ENCODE data around the gene FBRSL1. TPM values are rescaled to one million over a fixed set of nuclear protein-coding genes. Genes with fewer than 3 reads are reported as not detected.
"Not testable (repeated sequence)": the region's sequence is repeated elsewhere in the genome, so short reads cannot be mapped to it uniquely, and the experiment has no call there.

Gene FBRSL1
- total and polyA plus RNA-seq, 10 donors = 14.3 to 161 (median 49.8) TPM

DNA sequence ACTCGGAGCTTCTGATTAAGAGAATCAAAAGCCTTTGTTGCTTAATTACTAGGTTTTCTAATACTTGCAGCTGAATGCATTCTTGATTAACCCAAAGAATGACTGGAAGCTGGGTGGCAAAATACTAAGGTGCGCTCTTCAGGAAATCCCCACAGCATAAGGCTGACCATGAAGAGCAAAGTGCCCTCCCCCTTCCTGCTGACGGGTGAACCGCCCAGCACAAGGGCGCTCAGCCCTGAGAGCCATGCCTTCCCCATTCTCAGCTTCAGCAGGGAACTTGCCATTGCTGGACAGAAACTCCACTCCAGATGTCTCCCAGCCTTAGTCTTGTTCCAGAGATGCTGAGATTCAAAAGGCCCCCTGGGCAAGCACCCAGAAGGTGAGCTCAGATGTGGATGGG is 27.2 kb upstream of the FBRSL1 start:
- TF ChIP-seq POLR2AphosphoS5 (IDR thresholded peaks at IDR 0.05) (peak in 1 of 3 donors; percentile 15), POLR2A (IDR thresholded peaks at IDR 0.05) (no peak)
- intact Hi-C loops (cut with DNase I; ENCODE audit: low total_unique reads) = no loop called here
- WGBS, 5 donors = 37 to 44% (median 42%) methylated on average over 5 of the region's 5 CpGs

DNA sequence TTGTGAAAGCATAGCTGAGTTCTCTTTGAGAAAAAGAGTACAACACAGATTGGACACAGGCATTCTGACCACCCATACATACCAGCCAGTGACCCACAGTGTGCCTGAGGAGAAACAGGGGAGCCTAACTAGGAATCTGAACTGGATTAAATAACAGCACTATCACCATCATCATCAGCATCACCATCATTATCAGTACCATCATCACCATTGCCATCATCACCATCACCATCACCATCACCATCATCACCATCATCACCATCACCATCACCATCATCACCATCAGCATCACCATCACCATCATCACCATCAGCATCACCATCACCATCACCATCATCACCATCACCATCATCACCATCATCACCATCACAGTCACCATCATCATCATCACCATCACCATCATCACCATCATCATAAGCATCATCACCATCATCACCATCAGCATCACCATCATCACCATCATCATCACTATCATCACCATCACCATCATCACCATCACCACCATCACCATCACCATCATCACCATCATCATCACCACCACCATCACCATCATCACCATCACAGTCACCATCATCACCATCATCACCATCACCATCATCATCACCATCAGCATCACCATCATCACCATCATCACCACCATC is 26.5 kb upstream of the FBRSL1 start:
- H3K4me1 ChIP-seq = peaks cover 0 to 53% (median 15%) of the 10 kb centered on the region in 6 donors
- H3K36me3 ChIP-seq; intact Hi-C loops (cut with DNase I; ENCODE audit: low total_unique reads); DNase-seq; H3K4me3 ChIP-seq; H3K9me3 ChIP-seq: not testable (repeated sequence)
- peak overlapping the region in 2 of 8 donors; percentile 31 to 61 for H3K27ac ChIP-seq
- peaks cover 0 to 36% (median 0%) of the 10 kb centered on the region in 7 donors for H3K27me3 ChIP-seq (replicated peaks in 1 of 7)

More for the DNA sequence above, 27.2 kb upstream of the FBRSL1 start:
- Histone ChIP-seq H3K9me3 (peaks cover 0 to 6% (median 0%) of the 10 kb centered on the region in 8 donors), H3K4me3 (no peak overlapping the region), H3K36me3 (no peaks in the 10 kb centered on the region), H3K27ac (peak overlapping the region in 2 of 8 donors; percentile 31 to 61), H3K27me3 (replicated peaks in 1 of 7) (peaks cover 0 to 32% (median 0%) of the 10 kb centered on the region in 7 donors), H3K4me1 (peaks cover 0 to 47% (median 9%) of the 10 kb centered on the region in 6 donors)
- DNase-seq = no peak

DNA sequence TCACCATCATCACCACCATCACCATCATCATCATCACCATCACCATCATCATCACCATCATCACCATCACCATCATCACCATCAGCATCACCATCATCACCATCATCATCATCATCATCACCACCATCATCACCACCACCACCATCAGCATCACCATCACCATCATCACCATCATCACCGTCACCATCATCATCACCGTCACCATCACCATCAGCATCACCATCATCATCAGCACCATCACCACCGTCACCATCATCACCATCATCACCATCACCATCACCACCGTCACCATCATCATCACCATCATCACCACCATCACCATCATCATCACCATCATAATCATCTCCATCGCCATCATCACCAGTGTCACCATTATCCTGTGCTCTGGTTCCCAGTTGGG is 25.6 kb upstream of the FBRSL1 start:
- DNase-seq; intact Hi-C loops (cut with DNase I; ENCODE audit: low total_unique reads); H3K9me3 ChIP-seq; H3K36me3 ChIP-seq; H3K27ac ChIP-seq; H3K4me3 ChIP-seq: not testable (repeated sequence)
- Histone ChIP-seq H3K27me3 (replicated peaks in 1 of 7) (peaks cover 0 to 36% (median 0%) of the 10 kb centered on the region in 7 donors), H3K4me1 (peaks cover 0 to 62% (median 21%) of the 10 kb centered on the region in 6 donors)
- 65 to 87% (median 84%) methylated on average over 5 of the region's 5 CpGs for WGBS, 5 donors

DNA sequence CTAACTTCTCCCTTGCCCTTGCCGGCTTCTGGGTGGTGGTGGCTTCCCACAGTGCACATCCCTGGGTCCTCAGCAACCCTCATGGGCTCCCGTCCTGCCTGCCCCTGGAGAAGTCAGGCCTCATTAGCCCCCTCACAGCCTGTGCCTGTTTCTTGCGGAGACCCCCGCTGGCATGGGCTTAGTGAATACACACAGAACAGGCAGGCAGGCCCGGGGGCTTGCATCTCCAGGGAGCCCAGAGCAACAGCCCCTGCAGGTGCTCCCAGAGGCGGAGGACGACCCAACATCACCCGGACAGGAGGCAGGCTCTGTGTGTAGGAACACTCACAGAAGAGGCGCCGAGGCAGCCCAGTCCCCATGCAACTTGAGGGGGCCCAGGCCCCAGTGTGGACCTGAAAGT is 25.1 kb upstream of the FBRSL1 start:
- 77 to 91% (median 87%) methylated on average over 10 of the region's 10 CpGs for WGBS, 5 donors
- no peak overlapping the region for H3K27ac ChIP-seq

DNA sequence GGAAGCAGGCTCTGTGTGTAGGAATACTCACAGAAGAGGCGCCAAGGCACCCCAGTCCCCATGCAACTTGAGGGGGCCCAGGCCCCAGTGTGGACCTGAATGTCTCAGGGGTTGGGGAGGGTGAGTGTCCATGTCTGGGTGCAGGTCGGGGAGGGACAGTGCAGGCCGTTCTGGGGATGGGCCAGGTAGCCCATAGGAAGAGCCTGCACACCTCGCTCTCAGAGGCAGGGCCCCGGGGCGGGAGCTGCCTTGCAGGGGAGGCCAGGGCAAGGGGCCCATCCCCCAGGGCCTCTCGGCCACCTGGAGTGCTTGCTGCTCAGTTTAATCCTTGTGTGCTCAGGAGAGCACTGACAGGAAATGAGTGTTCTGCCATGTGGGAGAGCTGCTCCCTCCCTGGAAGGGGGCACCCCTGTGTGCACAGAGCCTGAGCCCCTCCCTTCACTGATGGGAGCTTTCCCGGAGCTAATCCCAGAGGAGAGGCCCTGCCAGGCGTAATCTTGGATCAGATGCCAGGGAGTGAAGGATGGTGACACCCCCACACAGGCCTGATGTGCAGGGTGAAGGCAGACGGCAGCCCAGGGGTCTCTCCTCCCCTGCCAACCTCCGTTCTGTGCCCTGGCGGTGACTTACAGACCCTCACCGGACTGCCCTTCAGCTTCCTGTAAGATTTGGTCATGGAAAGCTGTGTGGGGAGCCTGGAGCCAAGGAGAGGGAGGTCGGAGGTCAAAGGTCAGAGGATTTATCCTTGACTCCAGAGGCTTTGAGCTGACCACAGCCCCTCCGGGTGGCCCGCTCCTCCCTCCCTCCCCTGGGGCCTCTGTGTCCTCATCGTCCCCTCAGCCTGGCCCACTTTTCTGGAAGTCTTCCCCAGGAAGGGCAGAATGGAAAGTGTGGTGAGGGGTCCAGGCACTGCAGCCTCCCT is 24.4 kb upstream of the FBRSL1 start:
- Histone ChIP-seq H3K9me3 (peaks cover 0 to 1% (median 0%) of the 10 kb centered on the region in 8 donors), H3K27ac (peak overlapping the region in 1 of 8 donors; percentile 82), H3K36me3 (no peaks in the 10 kb centered on the region), H3K27me3 (replicated peaks in 1 of 7) (peaks cover 0 to 35% (median 0%) of the 10 kb centered on the region in 7 donors), H3K4me3 (no peak overlapping the region), H3K4me1 (peaks cover 0 to 68% (median 24%) of the 10 kb centered on the region in 6 donors)
- WGBS, 5 donors = 48 to 64% (median 62%) methylated on average over 12 to 17 of the region's 17 CpGs
- TF ChIP-seq, protein P1, sequence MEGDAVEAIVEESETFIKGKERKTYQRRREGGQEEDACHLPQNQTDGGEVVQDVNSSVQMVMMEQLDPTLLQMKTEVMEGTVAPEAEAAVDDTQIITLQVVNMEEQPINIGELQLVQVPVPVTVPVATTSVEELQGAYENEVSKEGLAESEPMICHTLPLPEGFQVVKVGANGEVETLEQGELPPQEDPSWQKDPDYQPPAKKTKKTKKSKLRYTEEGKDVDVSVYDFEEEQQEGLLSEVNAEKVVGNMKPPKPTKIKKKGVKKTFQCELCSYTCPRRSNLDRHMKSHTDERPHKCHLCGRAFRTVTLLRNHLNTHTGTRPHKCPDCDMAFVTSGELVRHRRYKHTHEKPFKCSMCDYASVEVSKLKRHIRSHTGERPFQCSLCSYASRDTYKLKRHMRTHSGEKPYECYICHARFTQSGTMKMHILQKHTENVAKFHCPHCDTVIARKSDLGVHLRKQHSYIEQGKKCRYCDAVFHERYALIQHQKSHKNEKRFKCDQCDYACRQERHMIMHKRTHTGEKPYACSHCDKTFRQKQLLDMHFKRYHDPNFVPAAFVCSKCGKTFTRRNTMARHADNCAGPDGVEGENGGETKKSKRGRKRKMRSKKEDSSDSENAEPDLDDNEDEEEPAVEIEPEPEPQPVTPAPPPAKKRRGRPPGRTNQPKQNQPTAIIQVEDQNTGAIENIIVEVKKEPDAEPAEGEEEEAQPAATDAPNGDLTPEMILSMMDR (IDR thresholded peaks at IDR 0.05 in 8 of 11, conservative IDR thresholded peaks at IDR 0.05 in 3 of 11) = no peak
- no peak for TF ChIP-seq POLR2A (IDR thresholded peaks at IDR 0.05)
- no peak for TF ChIP-seq POLR2AphosphoS5 (IDR thresholded peaks at IDR 0.05)
- DNase-seq = peak; percentile 73
- intact Hi-C loops (cut with DNase I; ENCODE audit: low total_unique reads) = no loop called here

More for the DNA sequence above, 25.1 kb upstream of the FBRSL1 start:
- TF ChIP-seq, protein P1 (IDR thresholded peaks at IDR 0.05 in 8 of 11, conservative IDR thresholded peaks at IDR 0.05 in 3 of 11) = no peak
- H3K36me3 ChIP-seq = no peaks in the 10 kb centered on the region
- intact Hi-C loops (cut with DNase I; ENCODE audit: low total_unique reads) = no loop called here
- DNase-seq = no peak
- H3K4me1 ChIP-seq = peaks cover 0 to 67% (median 23%) of the 10 kb centered on the region in 6 donors
- peaks cover 0 to 6% (median 0%) of the 10 kb centered on the region in 8 donors for H3K9me3 ChIP-seq
- peaks cover 0 to 35% (median 0%) of the 10 kb centered on the region in 7 donors for H3K27me3 ChIP-seq (replicated peaks in 1 of 7)
- H3K4me3 ChIP-seq = no peak overlapping the region
